Fibroblast of skin of left quadriceps (primary cell): ENCODE data around the gene MFAP1.
"Not testable (repeated sequence)": the region's sequence is repeated elsewhere in the genome, so short reads cannot be mapped to it uniquely, and the experiment has no call there.

Experiments used
- DNase-seq, 2 experiments: peaks; one replicate each; pipeline ENCODE4 v3.0.0-alpha.2; 2013; ENCODE audit warnings: low read depth in 2 of 2

The MFAP1 gene

DNA sequence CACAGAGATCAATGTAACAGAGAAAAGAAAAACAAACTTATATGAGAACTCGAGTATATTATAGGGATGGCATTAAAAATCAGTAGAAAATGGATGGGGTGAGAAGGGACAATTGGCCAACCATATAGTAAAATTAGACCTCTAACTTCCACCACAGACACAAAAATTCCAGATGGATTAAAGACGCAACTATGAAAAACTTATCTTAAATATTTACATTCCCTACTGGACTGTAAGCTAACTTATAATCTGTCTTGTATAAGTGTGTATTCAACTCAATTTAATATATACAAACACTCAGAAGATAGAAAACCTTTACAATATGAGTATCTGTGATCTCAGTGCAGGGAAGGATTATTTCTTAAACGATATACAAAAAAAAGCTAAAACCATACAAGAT is 3.0 kb downstream of the MFAP1 start:
- DNase-seq, result no peak

- not testable (repeated sequence) for DNase-seq
Observed at GRCh38 chr15:43815064-43815463, 9.4 kb downstream of the MFAP1 start.

DNA sequence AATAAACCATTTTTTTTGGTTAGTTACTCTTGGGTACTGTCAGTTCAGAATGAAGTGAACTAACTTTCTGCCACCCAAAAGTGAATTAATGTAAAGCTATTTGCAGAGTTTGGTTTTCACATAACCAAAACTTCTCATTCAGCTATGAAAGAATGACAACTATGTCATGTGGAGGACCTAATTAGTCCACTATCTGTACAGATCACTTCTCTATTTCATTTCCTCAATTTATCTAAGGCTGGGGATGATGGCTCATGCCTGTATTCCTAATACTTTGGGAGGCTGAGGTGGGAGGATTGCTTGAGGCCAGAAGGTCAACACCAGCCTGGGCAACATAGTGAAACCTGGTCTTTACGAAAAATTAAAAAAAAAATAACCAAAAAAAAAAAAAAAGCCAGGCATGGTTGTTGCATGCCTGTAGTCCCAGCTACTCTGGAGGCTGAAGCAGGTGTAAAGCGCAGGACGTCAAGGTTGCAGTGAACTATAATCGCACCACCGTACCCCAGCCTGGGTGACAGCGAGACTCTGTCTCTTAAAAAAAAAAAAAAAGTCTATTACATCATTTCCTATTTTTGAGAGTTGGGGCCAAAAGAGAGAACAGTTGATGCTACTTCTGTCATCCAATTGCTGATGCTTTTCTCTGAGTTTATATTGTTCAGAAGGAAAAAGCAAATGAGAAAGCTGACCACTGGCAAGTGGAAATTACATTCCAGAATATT is 15.4 kb downstream of the MFAP1 start:
- DNase-seq, result no peak

GRCh38 chr15:43808435-43808950 is 16.0 kb downstream of the MFAP1 start:
- DNase-seq, result no peak

DNA sequence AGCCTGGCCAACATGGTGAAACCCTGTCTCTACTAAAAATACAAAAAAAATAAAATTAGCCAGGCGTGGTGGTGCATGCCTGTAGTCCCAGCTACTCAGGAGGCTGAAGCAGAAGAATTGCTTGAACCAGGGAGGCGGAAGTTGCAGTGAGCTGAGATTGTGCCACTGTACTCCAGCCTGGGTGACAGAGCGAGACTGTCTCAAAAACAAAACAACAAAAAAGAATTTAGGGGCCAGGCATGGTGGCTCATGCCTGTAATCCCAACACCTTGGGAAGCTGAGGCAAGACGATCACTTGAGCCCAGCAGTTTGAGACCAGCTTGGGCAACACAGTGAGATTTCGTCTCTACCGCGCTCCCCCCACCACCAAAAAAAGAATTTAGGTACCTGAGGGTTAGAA is 21.8 kb downstream of the MFAP1 start:
- not testable (repeated sequence) for DNase-seq

GRCh38 chr15:43800286-43801141 is 24.0 kb downstream of the MFAP1 start, which contains the start of gene HYPK:
HYPK (plus strand) TSS chr15:43800599; CDS start chr15:43800623, 24 bp downstream.
- DNase-seq, result peak; percentile 65 to 67

- DNase-seq, result no peak
Observed at GRCh38 chr15:43799945-43800285, 24.6 kb downstream of the MFAP1 start, which contains the start of gene SERINC4. SERINC4 (minus strand) TSS chr15:43800220; CDS start chr15:43799986, 234 bp downstream.

GRCh38 chr15:43799209-43799944 is 25.1 kb downstream of the MFAP1 start:
- no peak for DNase-seq

- DNase-seq, result no peak
Observed at GRCh38 chr15:43796566-43796965, 27.9 kb downstream of the MFAP1 start.

- no peak for DNase-seq
Observed at GRCh38 chr15:43795997-43796396, 28.5 kb downstream of the MFAP1 start.

GRCh38 chr15:43795197-43795596 is 29.3 kb downstream of the MFAP1 start:
- DNase-seq, result no peak

DNA sequence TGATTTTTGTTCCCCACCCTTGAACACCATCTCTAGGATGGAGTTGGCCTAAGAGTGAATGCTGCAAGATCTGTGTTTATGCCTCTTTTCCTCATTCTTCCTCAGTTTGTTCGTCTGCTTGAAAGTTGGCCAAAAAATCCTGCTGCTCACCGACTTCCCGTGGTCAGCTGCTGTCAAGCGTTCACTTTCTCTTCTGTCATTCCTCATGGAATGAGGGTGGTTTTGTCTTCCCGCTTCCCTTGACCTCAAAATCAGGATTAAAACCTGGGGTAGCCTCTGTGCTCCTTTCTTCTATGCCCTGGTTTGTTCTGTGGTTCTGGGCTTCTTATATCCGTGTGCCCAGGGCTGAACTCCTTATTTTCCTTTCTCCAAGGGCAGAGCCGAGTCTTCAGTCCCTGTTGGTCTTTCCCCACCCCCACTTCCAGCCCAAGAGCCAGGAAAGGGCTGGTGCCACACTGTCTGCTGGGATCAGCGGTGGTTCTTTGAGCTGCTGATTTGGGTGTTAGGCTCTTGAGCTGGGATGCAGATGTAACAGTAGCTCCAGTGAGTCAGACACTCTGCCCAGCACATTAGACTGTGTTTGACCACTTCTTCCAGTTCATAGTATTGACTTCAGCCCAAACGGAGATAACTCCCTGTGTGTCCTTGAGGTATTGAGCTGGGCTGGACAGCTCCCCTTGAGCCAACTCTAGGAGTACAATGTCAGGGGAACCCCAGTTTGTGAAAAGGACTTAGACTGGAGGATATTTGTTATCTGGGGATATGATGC is 30.0 kb downstream of the MFAP1 start:
- no peak for DNase-seq

DNA sequence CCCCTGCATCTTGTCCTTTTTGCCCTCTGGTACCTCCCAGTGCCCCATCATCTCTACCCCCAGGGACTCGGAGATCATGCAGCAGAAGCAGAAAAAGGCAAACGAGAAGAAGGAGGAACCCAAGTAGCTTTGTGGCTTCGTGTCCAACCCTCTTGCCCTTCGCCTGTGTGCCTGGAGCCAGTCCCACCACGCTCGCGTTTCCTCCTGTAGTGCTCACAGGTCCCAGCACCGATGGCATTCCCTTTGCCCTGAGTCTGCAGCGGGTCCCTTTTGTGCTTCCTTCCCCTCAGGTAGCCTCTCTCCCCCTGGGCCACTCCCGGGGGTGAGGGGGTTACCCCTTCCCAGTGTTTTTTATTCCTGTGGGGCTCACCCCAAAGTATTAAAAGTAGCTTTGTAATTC is 30.8 kb downstream of the MFAP1 start:
- DNase-seq, result no peak

DNA sequence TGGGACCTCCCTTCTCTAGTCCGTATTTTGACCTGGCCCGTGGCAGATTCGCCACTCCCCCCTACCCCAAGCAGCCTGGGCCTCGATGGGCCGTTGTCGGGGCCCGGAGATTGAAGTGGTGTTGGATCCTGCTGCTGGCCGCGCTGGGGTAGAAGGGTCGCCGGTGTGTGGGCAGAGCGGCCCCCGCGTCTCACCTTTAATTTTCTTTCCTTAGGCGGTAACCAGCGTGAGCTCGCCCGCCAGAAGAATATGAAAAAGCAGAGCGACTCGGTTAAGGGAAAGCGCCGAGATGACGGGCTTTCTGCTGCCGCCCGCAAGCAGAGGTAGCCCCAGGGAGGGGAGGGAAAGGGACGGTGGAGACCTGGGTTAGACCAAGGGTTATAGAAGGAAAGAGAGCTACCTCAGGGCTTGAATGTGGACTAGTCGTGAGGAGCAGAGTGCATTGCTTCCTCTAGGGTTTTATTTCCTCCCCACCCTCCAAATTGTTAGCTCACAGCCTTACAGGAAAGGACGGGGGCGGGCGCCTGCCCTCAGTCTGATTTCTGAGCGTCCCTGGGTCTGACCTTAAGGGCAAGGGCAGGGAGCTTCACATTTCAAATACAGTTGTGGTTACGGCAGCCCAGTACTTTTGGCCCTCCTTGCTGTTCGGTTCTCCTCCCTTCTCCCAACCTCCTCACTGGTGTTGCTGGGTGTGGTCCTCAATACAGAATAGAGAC is 31.6 kb downstream of the MFAP1 start:
- no peak for DNase-seq

GRCh38 chr15:43791993-43792760 is 32.3 kb downstream of the MFAP1 start, which contains the start of gene SERF2:
SERF2 (plus strand) TSS chr15:43792320; CDS start chr15:43792377, 57 bp downstream.
- peak; percentile 99 for DNase-seq

DNA sequence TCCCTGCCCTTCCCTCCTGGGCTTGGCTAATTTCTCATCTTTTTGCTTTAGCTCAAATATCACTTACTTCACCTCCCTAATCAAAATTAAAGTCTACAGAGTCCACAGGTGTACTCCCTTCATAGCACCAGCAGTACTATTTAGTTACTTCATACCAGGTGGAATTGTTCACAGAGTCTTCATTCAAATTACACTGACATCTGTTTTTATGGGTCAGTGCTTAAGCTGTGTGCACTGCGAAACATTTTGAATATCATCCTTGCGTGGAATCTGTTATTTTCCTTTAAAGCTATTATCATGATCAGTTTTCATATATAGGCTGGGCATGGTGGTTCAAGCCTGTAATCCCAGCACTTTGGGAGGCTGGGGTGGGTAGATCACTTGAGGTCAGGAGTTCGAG is 35.1 kb downstream of the MFAP1 start:
- no peak for DNase-seq

DNA sequence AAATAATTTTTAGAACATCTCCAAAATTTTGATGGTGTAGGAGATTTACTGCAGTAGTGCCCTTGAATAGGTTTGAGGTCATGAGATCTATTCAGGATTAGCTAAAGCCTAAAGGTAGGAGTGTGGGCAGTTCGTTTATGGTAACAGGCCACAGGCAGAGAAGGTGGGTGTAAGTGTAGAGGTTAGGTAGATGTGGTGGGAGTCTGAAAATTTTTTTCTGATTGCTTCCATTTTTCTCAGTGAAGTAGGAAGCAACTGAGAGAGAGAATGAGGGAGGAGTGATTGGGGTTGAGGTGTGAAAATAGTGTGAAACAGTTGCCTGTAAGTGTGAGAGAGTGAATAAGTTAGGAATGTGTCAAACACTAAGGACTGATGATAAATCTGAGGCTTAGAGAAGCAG is 45.5 kb downstream of the MFAP1 start:
- no peak for DNase-seq

DNA sequence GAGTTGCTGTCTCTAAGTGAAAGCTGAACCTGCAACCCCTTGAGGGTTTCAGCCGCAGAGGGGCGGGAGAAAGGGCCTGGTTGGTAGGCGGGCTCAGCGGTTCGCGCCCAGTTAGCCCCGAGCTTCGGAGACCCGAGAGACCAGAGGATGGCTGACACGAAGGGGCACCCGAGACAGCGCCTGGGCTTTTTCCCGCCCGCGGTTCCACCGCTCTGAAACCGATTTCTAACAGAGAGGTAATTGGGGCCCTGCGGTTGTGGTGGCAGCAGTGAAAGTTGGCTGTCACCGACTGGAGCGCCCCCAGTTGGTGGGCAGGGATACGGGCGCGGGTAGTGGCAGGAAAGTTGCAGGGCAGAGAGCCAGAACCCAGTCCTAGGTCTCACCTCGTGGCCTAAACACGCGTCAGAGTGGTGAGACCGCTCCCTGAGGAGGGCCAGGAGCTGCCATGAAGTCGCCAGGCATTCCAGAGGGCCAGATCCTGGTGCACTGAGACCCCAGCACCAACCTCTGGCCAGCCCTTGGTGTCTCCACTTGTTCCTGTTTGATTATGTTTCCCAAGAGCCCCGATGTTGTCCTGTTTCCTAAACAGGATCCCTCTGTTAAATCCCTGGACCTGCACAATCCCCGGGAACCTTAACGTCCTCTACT is 47.1 kb downstream of the MFAP1 start:
- DNase-seq, result peak in 1 of 2 experiments; percentile 28

DNA sequence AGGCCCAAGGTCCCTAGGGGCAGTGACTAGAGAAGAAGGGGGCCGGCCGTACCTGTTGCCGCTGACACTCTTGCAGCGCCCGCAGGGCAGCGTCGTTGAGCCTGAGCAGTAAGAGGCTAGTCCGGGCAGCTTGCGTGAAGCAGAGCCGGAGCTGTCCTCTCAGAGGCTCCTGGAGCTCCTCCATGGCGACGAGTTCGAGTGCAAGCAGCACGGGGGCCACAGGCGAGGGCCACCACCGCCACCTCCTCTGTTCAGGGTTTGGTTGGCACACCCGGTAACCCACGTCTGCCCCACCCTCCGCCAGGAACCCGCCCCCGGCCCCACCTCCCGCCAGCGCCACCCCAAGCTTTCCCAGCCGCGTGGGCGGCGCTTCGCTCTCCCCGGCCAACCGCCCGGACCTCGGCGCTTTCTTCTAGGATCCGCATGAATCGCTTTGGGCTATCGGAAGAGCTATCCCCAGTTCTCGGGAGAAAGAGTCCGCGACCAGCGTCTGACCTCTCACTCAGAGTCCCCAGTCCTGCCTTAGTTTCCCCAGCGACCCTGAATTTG is 47.7 kb downstream of the MFAP1 start, which contains the start of gene ELL3:
Gene ELL3, minus strand, starts transcription at position 249 of the 549 bp plus-strand sequence. Its CDS starts 65 bp downstream, at position 184.
- DNase-seq, result peak in 1 of 2 experiments; percentile 21
